H9 (cell line): ENCODE data around the gene ELOVL4. TPM values are rescaled to one million over a fixed set of nuclear protein-coding genes. Genes with fewer than 3 reads are reported as not detected.

Experiments used
- DNase-seq: peaks from one replicate; pipeline ENCODE4 v3.0.0-alpha.2; 2017
- H2AFZ ChIP-seq: one replicate; pipeline ENCODE4 v1.6.1; 2013; ENCODE audit warnings: mild to moderate bottlenecking, low read length, control low read depth, moderate library complexity
- H2AK5ac ChIP-seq: 2 replicates; pipeline ENCODE4 v1.6.1; 2013; ENCODE audit warnings: low read length, control low read depth, mixed read lengths; ENCODE audit not compliant: insufficient read length
- H2BK120ac ChIP-seq: one replicate; pipeline ENCODE4 v1.6.1; 2013; ENCODE audit warnings: low read depth, mild to moderate bottlenecking, low read length, control low read depth, inconsistent platforms; ENCODE audit not compliant: poor library complexity, severe bottlenecking
- H2BK12ac ChIP-seq: 2 replicates; pipeline ENCODE4 v1.6.1; 2013; ENCODE audit warnings: low read length, control low read depth, mixed read lengths, low read depth; ENCODE audit not compliant: insufficient read length
- H2BK15ac ChIP-seq: 2 replicates; pipeline ENCODE4 v1.6.1; 2013; ENCODE audit warnings: low read depth, low read length, control low read depth
- H2BK20ac ChIP-seq: one replicate; pipeline ENCODE4 v1.6.1; 2013; ENCODE audit warnings: low read depth, mild to moderate bottlenecking, low read length, control low read depth, inconsistent platforms; ENCODE audit not compliant: poor library complexity, severe bottlenecking
- H2BK5ac ChIP-seq: 2 replicates; pipeline ENCODE4 v1.6.1; 2013; ENCODE audit warnings: low read length, control low read depth, mixed read lengths; ENCODE audit not compliant: insufficient read length
- H3K14ac ChIP-seq: 2 replicates; pipeline ENCODE4 v1.6.1; 2013; ENCODE audit warnings: low read length, control low read depth; ENCODE audit not compliant: insufficient read depth
- H3K18ac ChIP-seq: 2 replicates; pipeline ENCODE4 v1.6.1; 2013; ENCODE audit warnings: low read depth, mild to moderate bottlenecking, mixed read lengths, low read length, control low read depth; ENCODE audit not compliant: insufficient read length
- H3K23ac ChIP-seq: 2 replicates; pipeline ENCODE4 v1.6.1; 2013; ENCODE audit warnings: low read length, control low read depth, mixed read lengths, low read depth; ENCODE audit not compliant: insufficient read length
- H3K23me2 ChIP-seq: 2 replicates; pipeline ENCODE4 v1.6.1; 2013; ENCODE audit warnings: low read depth, mild to moderate bottlenecking, mixed read lengths, low read length, control low read depth; ENCODE audit not compliant: insufficient read length, poor library complexity, severe bottlenecking
- H3K27ac ChIP-seq: 2 replicates; pipeline ENCODE4 v1.5.1; 2013; ENCODE audit warnings: low read length, control low read depth, mixed read lengths, low read depth; ENCODE audit not compliant: insufficient read length
- H3K27me3 ChIP-seq: 2 replicates; pipeline ENCODE4 v1.6.1; 2013; ENCODE audit warnings: low read length, control low read depth, inconsistent platforms; ENCODE audit not compliant: insufficient read depth
- H3K4ac ChIP-seq: 2 replicates; pipeline ENCODE4 v1.6.1; 2013; ENCODE audit warnings: low read depth, mild to moderate bottlenecking, control low read depth, inconsistent platforms, low read length, moderate library complexity
- H3K4me1 ChIP-seq: 2 replicates; pipeline ENCODE4 v1.6.1; 2013; ENCODE audit warnings: low read length, control low read depth, inconsistent platforms; ENCODE audit not compliant: insufficient read depth
- H3K4me2 ChIP-seq: 2 replicates; pipeline ENCODE4 v1.6.1; 2013; ENCODE audit warnings: low read length, control low read depth, mixed read lengths; ENCODE audit not compliant: insufficient read length, insufficient read depth
- H3K56ac ChIP-seq: 2 replicates; pipeline ENCODE4 v1.6.1; 2013; ENCODE audit warnings: low read depth, mild to moderate bottlenecking, mixed read lengths, low read length, control low read depth; ENCODE audit not compliant: insufficient read length
- H3K79me1 ChIP-seq: 2 replicates; pipeline ENCODE4 v1.6.1; 2013; ENCODE audit warnings: low read depth, mild to moderate bottlenecking, moderate library complexity, low read length, control low read depth, inconsistent platforms; ENCODE audit not compliant: insufficient read depth, poor library complexity, severe bottlenecking
- H3K79me2 ChIP-seq: 2 replicates; pipeline ENCODE4 v1.6.1; 2013; ENCODE audit warnings: low read length, control low read depth, inconsistent platforms; ENCODE audit not compliant: insufficient read depth
- H3K9ac ChIP-seq: 2 replicates; pipeline ENCODE4 v1.6.1; 2013; ENCODE audit warnings: low read length, control low read depth, mixed read lengths; ENCODE audit not compliant: insufficient read length; ENCODE audit errors: extremely low read depth
- H3K9me3 ChIP-seq: one replicate; pipeline ENCODE4 v1.6.1; 2013; ENCODE audit warnings: low read depth, low read length, inconsistent platforms; ENCODE audit not compliant: control insufficient read depth
- H3T11ph ChIP-seq: one replicate; pipeline ENCODE4 v1.6.1; 2013; ENCODE audit warnings: mild to moderate bottlenecking, low read length, control low read depth, inconsistent platforms
- H4K20me1 ChIP-seq: one replicate; pipeline ENCODE4 v1.6.1; 2013; ENCODE audit not compliant: control insufficient read depth, insufficient read length, insufficient read depth
- H4K5ac ChIP-seq: 2 replicates; pipeline ENCODE4 v1.6.1; 2013; ENCODE audit warnings: low read depth, mild to moderate bottlenecking, mixed read lengths, low read length, control low read depth; ENCODE audit not compliant: insufficient read length
- H4K8ac ChIP-seq: replicated peaks from 2 replicates; pipeline ENCODE4 v1.6.1; 2013; ENCODE audit warnings: low read length, control low read depth, mixed read lengths, low read depth; ENCODE audit not compliant: insufficient read length
- H4K91ac ChIP-seq: 2 replicates; pipeline ENCODE4 v1.6.1; 2013; ENCODE audit warnings: low read depth, mild to moderate bottlenecking, moderate library complexity, mixed read lengths, low read length, control low read depth; ENCODE audit not compliant: insufficient read length
- H3K27ac Mint-ChIP-seq, 3 experiments: 2 replicates in 2 of 3; 3 replicates in 1 of 3; pipeline ENCODE4 v1.8.0; 2020 to 2021; ENCODE audit warnings: mixed read lengths in 3 of 3, mild to moderate bottlenecking in 1 of 3, moderate library complexity in 1 of 3
- H3K27me3 Mint-ChIP-seq: 2 replicates; pipeline ENCODE4 v1.8.0; 2021; ENCODE audit warnings: low read depth, mild to moderate bottlenecking, moderate library complexity, mixed read lengths
- H3K36me3 Mint-ChIP-seq, 3 experiments: 2 replicates in 2 of 3; 3 replicates in 1 of 3; pipeline ENCODE4 v1.8.0; 2020 to 2021; ENCODE audit warnings: low read depth in 3 of 3, mixed read lengths in 3 of 3; ENCODE audit not compliant: insufficient read depth in 1 of 3
- H3K4me1 Mint-ChIP-seq, 2 experiments: 2 replicates each; pipeline ENCODE4 v1.8.0; 2020; ENCODE audit warnings: mixed read lengths in 2 of 2
- H3K4me3 Mint-ChIP-seq, 2 experiments: 2 replicates in 1 of 2; 3 replicates in 1 of 2; pipeline ENCODE4 v1.8.0; 2020 to 2021; ENCODE audit warnings: mild to moderate bottlenecking in 2 of 2, mixed read lengths in 2 of 2, moderate library complexity in 1 of 2
- H3K9me3 Mint-ChIP-seq, 2 experiments: 2 replicates in 1 of 2; 3 replicates in 1 of 2; pipeline ENCODE4 v1.8.0; 2020; ENCODE audit warnings: mild to moderate bottlenecking in 2 of 2, mixed read lengths in 2 of 2, moderate library complexity in 1 of 2
- CTCF ChIP-seq: fragments of 200-600 bp; sonication (generic); conservative IDR thresholded peaks from 3 replicates; pipeline ENCODE4 v1.8.0; 2021; ENCODE audit warnings: antibody characterized with exemption, mild to moderate bottlenecking
- WGBS: extraction: QIAGEN DNeasy Blood & Tissue Kit; methylation state at CpG from one replicate; pipeline ENCODE4 v1.1.7; 2013; ENCODE audit warnings: missing lambda C conversion rate, low lambda C conversion rate, mixed read lengths; ENCODE audit not compliant: insufficient read length; ENCODE audit errors: extremely low coverage; 5-methylcytosine and 5-hydroxymethylcytosine counted together
- total RNA-seq: library from RNA; stranded (reverse); gene quantifications from 2 replicates; pipeline ENCODE4 v1.2.1, GENCODE V29; 2021

ELOVL4 gene
- total RNA-seq, 1 experiment from 2014 or later, result 10.1 TPM

- H3K27ac Mint-ChIP-seq, result no peak overlapping the region
- H3K36me3 Mint-ChIP-seq, result no peaks in the 10 kb centered on the region
- no peak for DNase-seq
- H2AK5ac ChIP-seq, result no peak overlapping the region
- H3K9me3 ChIP-seq, result no peaks in the 10 kb centered on the region
- no peaks in the 10 kb centered on the region for H3K4me1 ChIP-seq
- no peak overlapping the region for H4K5ac ChIP-seq
- H2AFZ ChIP-seq, result no peak overlapping the region
- H3K23ac ChIP-seq, result no peak overlapping the region
- H3K27me3 Mint-ChIP-seq, result peaks cover 1% of the 10 kb centered on the region; the same call in 1 of the 2 replicates
- H4K91ac ChIP-seq, result no peak overlapping the region
- peaks cover 26 to 29% of the 10 kb centered on the region in 2 experiments for H3K4me1 Mint-ChIP-seq
- no peak overlapping the region for H4K8ac ChIP-seq
- H3K56ac ChIP-seq, result no peak overlapping the region
- no peak overlapping the region for H3K4me2 ChIP-seq
- no peak overlapping the region for H2BK12ac ChIP-seq
- no peak overlapping the region for H2BK20ac ChIP-seq
- no CpG with 5 or more reads among the region's 3 CpGs for WGBS
- no peak overlapping the region for H3T11ph ChIP-seq
- no peak overlapping the region for H3K9ac ChIP-seq
- H3K4ac ChIP-seq, result no peak overlapping the region
- no peaks in the 10 kb centered on the region for H3K79me2 ChIP-seq
- no peak overlapping the region for H2BK15ac ChIP-seq
- H3K14ac ChIP-seq, result no peak overlapping the region
- H2BK120ac ChIP-seq, result no peak overlapping the region
- H4K20me1 ChIP-seq, result no peaks in the 10 kb centered on the region
- H3K18ac ChIP-seq, result no peak overlapping the region
- no peak for TF ChIP-seq CTCF
- no peak overlapping the region for H2BK5ac ChIP-seq
- H3K79me1 ChIP-seq, result no peaks in the 10 kb centered on the region
- H3K27ac ChIP-seq, result no peak overlapping the region
- H3K4me3 Mint-ChIP-seq, result no peak overlapping the region
- no peaks in the 10 kb centered on the region for H3K27me3 ChIP-seq
- no peaks in the 10 kb centered on the region for H3K23me2 ChIP-seq
- H3K9me3 Mint-ChIP-seq, result no peaks in the 10 kb centered on the region
Observed at GRCh38 chr6:79909517-79909916, 37.8 kb downstream of the ELOVL4 start.
